ENCODE results near the gene CGB8. TPM values are rescaled to one million over a fixed set of nuclear protein-coding genes. Genes with fewer than 3 reads are reported as not detected.

Gene CGB8
- 2.4 to 3.4 TPM (median 3.2 TPM) in 5 replicates for total RNA-seq (2022; extraction: Qiagen RNA extraction)

GRCh38 chr19:49049011-49049410 lies at the start of gene CGB8:
CGB8 (minus strand) TSS chr19:49049111; CDS start chr19:49048739, 372 bp downstream.

GRCh38 chr19:49085020-49085867 lies 36.3 kb upstream of the CGB8 start, which contains the start of gene SNRNP70:
SNRNP70 (plus strand) TSS chr19:49085451; CDS start chr19:49086415, 964 bp downstream.

GRCh38 chr19:49064768-49065611 lies 16.1 kb upstream of the CGB8 start, which contains the start of gene NTF4:
NTF4 (minus strand) TSS chr19:49064818; CDS start chr19:49061997, 2,821 bp downstream.

DNA sequence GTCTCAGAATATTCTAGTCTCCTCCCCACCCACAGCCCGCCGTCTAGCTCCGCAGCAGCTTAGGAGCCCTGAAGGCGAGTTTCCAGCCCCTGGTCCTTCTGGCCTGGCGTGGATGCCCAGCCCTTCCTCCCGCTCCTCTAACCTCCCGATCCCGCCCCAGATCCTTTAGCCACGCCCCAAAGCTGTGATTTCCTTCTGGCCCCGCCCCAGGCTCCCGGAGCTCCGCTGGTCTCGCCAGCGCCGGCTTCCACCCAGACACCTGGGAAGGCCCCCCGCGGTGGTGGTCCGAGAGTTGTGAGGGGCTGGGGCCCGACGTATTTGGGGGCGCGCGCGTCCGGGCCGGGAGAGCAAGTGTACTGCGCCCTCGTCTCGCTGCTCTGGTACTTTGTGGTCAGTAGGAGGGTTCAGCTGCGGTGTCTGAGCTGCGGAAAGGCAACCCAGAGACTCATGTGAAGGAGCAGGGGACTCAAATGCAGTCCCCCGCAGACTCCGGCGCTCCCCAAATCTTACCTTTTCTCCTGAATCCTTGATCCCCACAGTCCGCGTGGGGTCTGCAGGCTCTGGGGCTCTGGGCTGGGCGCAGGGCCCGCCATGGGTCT lies 8.8 kb upstream of the CGB8 start, which contains the start of gene CGB7:
Gene CGB7, minus strand, starts transcription at position 114 of the 599 bp plus-strand sequence. CDS start 2,374 bp downstream, outside the sequence.

GRCh38 chr19:49043548-49043947 lies 5.4 kb downstream of the CGB8 start, which contains the start of gene CGB5:
CGB5 (plus strand) TSS chr19:49043848; CDS start chr19:49044210, 362 bp downstream.

DNA sequence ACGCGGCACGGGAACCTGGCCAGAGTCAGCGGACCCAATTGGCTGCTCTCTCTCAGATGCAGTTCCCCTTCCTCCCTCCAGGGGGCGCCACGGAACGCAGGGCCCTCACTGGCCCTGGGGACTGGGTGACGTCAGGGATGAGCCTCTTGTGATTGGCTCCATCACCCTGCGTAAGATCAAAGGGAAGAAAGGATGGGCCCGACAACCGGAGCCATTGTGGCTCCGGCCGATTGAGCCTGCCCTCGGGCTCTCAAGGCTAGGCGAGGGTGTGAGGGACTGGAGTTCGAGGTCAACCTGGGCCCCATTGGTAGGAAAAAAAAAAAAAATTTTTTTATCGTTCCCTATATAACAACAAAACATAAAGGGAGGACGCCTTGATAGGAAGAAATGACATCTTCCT lies 12.1 kb downstream of the CGB8 start, which contains the start of gene CGB1:
Gene CGB1, minus strand, starts transcription at position 81 of the 400 bp plus-strand sequence. CDS start 184 bp downstream, outside the sequence.

DNA sequence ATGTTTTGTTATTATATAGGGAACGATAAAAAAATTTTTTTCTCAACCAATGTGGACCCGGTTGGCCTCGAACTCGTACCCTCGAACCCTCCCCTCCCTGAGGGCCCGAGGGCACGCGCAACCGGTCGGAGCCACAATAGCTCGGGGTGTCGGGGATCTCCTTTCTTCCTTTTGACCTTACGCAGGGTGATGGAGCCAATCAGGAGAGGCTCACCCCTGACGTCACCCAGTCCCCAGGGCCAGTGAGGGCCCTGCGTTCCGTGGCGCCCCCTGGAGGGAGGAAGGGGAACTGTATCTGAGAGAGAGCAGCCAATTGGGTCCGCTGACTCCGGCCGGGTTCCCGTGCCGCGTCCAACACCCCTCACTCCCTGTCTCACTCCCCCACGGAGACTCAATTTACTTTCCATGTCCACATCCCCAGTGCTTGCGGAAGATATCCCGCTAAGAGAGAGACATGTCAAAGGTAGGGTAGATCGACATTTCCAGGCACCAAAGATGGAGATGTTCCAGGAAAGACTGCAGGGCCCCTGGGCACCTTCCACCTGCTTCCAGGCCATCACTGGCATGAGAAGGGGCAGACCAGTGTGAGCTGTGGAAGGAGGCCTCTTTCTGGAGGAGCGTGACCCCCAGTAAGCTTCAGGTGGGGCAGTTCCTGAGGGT lies 17.1 kb downstream of the CGB8 start, which contains the start of gene CGB2:
Gene CGB2, plus strand, starts transcription at position 249 of the 660 bp plus-strand sequence. Its CDS starts 206 bp downstream, at position 455.

GRCh38 chr19:49024233-49024632 lies 24.7 kb downstream of the CGB8 start, which contains the start of gene CGB3:
CGB3 (minus strand) TSS chr19:49024333; CDS start chr19:49023971, 362 bp downstream.

GRCh38 chr19:49017041-49017665 lies 31.8 kb downstream of the CGB8 start, which contains the start of gene LHB:
LHB (minus strand) TSS chr19:49017091; CDS start chr19:49017081, 10 bp downstream.

Other genes starting within 250 kb of the CGB8 start
- gene BCAT2, start 238.1 kb downstream of the CGB8 start, total RNA-seq (2022; extraction: Qiagen RNA extraction), result 51.8 to 64.0 TPM (median 60.0 TPM) in 5 replicates
- gene HSD17B14, start 212.6 kb downstream of the CGB8 start, total RNA-seq (2022; extraction: Qiagen RNA extraction), result 12.3 to 15.1 TPM (median 12.8 TPM) in 5 replicates
- 1.2 to 2.0 TPM (median 1.8 TPM) in 5 replicates for gene PLEKHA4, start 180.5 kb downstream of the CGB8 start, total RNA-seq (2022; extraction: Qiagen RNA extraction)
- gene PPP1R15A, start 176.7 kb downstream of the CGB8 start, total RNA-seq (2022; extraction: Qiagen RNA extraction), result 81.6 to 126 TPM (median 104 TPM) in 5 replicates
- not detected in 5 replicates for gene TULP2, start 150.4 kb downstream of the CGB8 start, total RNA-seq (2022; extraction: Qiagen RNA extraction)
- gene NUCB1, start 148.8 kb downstream of the CGB8 start, total RNA-seq (2022; extraction: Qiagen RNA extraction), result 201 to 205 TPM (median 202 TPM) in 5 replicates
- 0.80 to 2.3 TPM (median 1.2 TPM) in 5 replicates for gene DHDH, start 115.4 kb downstream of the CGB8 start, total RNA-seq (2022; extraction: Qiagen RNA extraction)
- 272 to 378 TPM (median 341 TPM) in 5 replicates for gene BAX, start 94.2 kb downstream of the CGB8 start, total RNA-seq (2022; extraction: Qiagen RNA extraction)
- 17,118 to 23,794 TPM (median 18,268 TPM) in 5 replicates for gene FTL, start 83.8 kb downstream of the CGB8 start, total RNA-seq (2022; extraction: Qiagen RNA extraction)
- 18.8 to 23.7 TPM (median 19.5 TPM) in 5 replicates for gene GYS1, start 55.8 kb downstream of the CGB8 start, total RNA-seq (2022; extraction: Qiagen RNA extraction)
- 221 to 255 TPM (median 225 TPM) in 5 replicates for gene RUVBL2, start 55.2 kb downstream of the CGB8 start, total RNA-seq (2022; extraction: Qiagen RNA extraction)
- not detected in 5 replicates for gene LHB, start 32.0 kb downstream of the CGB8 start, total RNA-seq (2022; extraction: Qiagen RNA extraction)
- 0.64 TPM in 1 of 5 replicates, not detected in the others for gene CGB3, start 24.8 kb downstream of the CGB8 start, total RNA-seq (2022; extraction: Qiagen RNA extraction)
- gene CGB2, start 17.2 kb downstream of the CGB8 start, total RNA-seq (2022; extraction: Qiagen RNA extraction), result 0.44 TPM in 1 of 5 replicates, not detected in the others
- gene CGB1, start 12.2 kb downstream of the CGB8 start, total RNA-seq (2022; extraction: Qiagen RNA extraction), result not detected in 5 replicates
- gene CGB5, start 5.3 kb downstream of the CGB8 start, total RNA-seq (2022; extraction: Qiagen RNA extraction), result 0.38 to 0.85 TPM (median 0.62 TPM) in 4 of 5 replicates, not detected in the other
- 0.36 to 0.83 TPM (median 0.53 TPM) in 5 replicates for gene CGB7, start 8.6 kb upstream of the CGB8 start, total RNA-seq (2022; extraction: Qiagen RNA extraction)
- 0.35 to 1.6 TPM (median 0.63 TPM) in 5 replicates for gene NTF4, start 15.7 kb upstream of the CGB8 start, total RNA-seq (2022; extraction: Qiagen RNA extraction)
- not detected in 5 replicates for gene KCNA7, start 23.6 kb upstream of the CGB8 start, total RNA-seq (2022; extraction: Qiagen RNA extraction)
- gene SNRNP70, start 36.3 kb upstream of the CGB8 start, total RNA-seq (2022; extraction: Qiagen RNA extraction), result 286 to 352 TPM (median 322 TPM) in 5 replicates
- gene LIN7B, start 65.3 kb upstream of the CGB8 start, total RNA-seq (2022; extraction: Qiagen RNA extraction), result 5.5 to 8.7 TPM (median 7.2 TPM) in 5 replicates
- gene C19orf73, start 70.0 kb upstream of the CGB8 start, total RNA-seq (2022; extraction: Qiagen RNA extraction), result 1.2 to 2.4 TPM (median 1.6 TPM) in 5 replicates
- gene PPFIA3, start 70.4 kb upstream of the CGB8 start, total RNA-seq (2022; extraction: Qiagen RNA extraction), result 4.7 to 9.0 TPM (median 8.0 TPM) in 5 replicates
- gene HRC, start 106.3 kb upstream of the CGB8 start, total RNA-seq (2022; extraction: Qiagen RNA extraction), result not detected in 5 replicates
- gene TRPM4, start 108.7 kb upstream of the CGB8 start, total RNA-seq (2022; extraction: Qiagen RNA extraction), result 8.4 to 11.5 TPM (median 9.5 TPM) in 5 replicates